HG03457 (cell line): ENCODE measurements around the gene CLSTN3.

Experiments
- ATAC-seq: cut with Tn5 transposase; IDR thresholded peaks from one replicate; pipeline ENCODE4 v1.9.1; 2021; ENCODE audit warnings: moderate number of reproducible peaks; ENCODE audit not compliant: unreplicated experiment

CLSTN3 gene

GRCh38 chr12:7146906-7147305 is 16.7 kb downstream of the CLSTN3 start:
- ATAC-seq, result no peak

GRCh38 chr12:7150356-7150755 is 20.2 kb downstream of the CLSTN3 start:
- no peak for ATAC-seq

GRCh38 chr12:7150841-7151240 is 20.7 kb downstream of the CLSTN3 start:
- no peak for ATAC-seq

- ATAC-seq, result no peak
Measured at GRCh38 chr12:7151532-7151931, 21.4 kb downstream of the CLSTN3 start.

- no peak for ATAC-seq
Measured at GRCh38 chr12:7152818-7153217, 22.6 kb downstream of the CLSTN3 start.

- ATAC-seq, result no peak
Measured at GRCh38 chr12:7154042-7154441, 23.9 kb downstream of the CLSTN3 start.

GRCh38 chr12:7154901-7155470 is 24.8 kb downstream of the CLSTN3 start:
- ATAC-seq, result no peak

GRCh38 chr12:7155471-7156034 is 25.4 kb downstream of the CLSTN3 start:
- no peak for ATAC-seq

GRCh38 chr12:7156259-7157197 is 26.4 kb downstream of the CLSTN3 start:
- no peak for ATAC-seq

- ATAC-seq, result no peak
Measured at GRCh38 chr12:7157391-7157790, 27.2 kb downstream of the CLSTN3 start.

- no peak for ATAC-seq
Measured at GRCh38 chr12:7158781-7159609, 28.8 kb downstream of the CLSTN3 start.

- ATAC-seq, result no peak
Measured at GRCh38 chr12:7160183-7160582, 30.0 kb downstream of the CLSTN3 start.

- no peak for ATAC-seq
Measured at GRCh38 chr12:7161327-7161726, 31.2 kb downstream of the CLSTN3 start.

- no peak for ATAC-seq
Measured at GRCh38 chr12:7161811-7162210, 31.6 kb downstream of the CLSTN3 start.

- ATAC-seq, result no peak
Measured at GRCh38 chr12:7162691-7163114, 32.5 kb downstream of the CLSTN3 start.

GRCh38 chr12:7169951-7170350 is 39.8 kb downstream of the CLSTN3 start:
- no peak for ATAC-seq

GRCh38 chr12:7171854-7172253 is 41.7 kb downstream of the CLSTN3 start:
- no peak for ATAC-seq

- ATAC-seq, result no peak
Measured at GRCh38 chr12:7175493-7175892, 45.3 kb downstream of the CLSTN3 start.

GRCh38 chr12:7176595-7176994 is 46.4 kb downstream of the CLSTN3 start:
- no peak for ATAC-seq

- ATAC-seq, result no peak
Measured at GRCh38 chr12:7178481-7178880, 48.3 kb downstream of the CLSTN3 start.

- no peak for ATAC-seq
Measured at GRCh38 chr12:7180685-7181084, 50.5 kb downstream of the CLSTN3 start.
